UCSD-AML1 (cell line): ENCODE results near the gene KCNK7.

Experiments used
- DNase-seq: peaks from one replicate; lab custom pipeline; 2025; ENCODE audit not compliant: unreplicated experiment; lab: John Stamatoyannopoulos, UW

KCNK7 gene

DNA sequence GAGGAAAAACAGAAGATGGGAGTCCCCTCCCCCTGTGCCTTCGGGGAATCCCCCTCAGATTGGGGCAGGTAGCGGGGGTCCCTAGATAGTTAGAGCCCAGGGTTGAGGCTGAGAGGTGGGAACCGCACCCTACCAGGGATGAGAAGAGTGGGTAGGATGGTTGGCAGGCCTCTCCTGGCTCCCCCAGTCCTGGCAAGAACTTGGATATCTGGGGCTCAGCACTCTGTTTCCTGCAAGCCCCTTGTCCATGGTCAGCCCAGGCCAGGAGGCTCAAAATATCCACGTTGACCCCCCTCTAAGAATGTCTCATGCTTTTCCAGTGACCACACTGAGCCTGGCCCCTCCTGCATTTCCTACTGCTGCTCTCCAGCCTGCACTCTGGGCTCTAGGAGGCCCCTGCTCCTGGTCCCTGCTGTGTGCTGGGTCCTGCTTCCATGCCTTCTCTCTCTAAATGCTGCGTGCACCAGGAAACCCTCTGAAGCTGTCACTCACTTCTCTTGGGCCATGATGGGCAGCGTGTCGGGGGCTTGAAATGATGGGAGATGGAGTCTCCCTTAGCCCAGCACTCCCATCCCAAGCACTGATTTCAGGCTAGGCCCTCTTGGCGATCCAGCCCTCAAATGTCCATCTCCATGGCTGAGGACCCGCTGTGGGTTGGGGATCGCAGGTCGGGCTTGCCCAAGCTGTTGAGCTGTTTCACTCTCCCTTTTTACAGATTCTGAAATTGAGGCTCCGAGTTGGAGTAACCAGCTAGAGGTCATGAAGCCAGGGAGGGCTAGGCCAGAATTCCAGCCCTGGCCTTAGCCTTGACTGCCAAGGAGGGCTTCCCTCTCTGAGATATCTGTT, 16.4 kb upstream of the KCNK7 start:
- no peak for DNase-seq

DNA sequence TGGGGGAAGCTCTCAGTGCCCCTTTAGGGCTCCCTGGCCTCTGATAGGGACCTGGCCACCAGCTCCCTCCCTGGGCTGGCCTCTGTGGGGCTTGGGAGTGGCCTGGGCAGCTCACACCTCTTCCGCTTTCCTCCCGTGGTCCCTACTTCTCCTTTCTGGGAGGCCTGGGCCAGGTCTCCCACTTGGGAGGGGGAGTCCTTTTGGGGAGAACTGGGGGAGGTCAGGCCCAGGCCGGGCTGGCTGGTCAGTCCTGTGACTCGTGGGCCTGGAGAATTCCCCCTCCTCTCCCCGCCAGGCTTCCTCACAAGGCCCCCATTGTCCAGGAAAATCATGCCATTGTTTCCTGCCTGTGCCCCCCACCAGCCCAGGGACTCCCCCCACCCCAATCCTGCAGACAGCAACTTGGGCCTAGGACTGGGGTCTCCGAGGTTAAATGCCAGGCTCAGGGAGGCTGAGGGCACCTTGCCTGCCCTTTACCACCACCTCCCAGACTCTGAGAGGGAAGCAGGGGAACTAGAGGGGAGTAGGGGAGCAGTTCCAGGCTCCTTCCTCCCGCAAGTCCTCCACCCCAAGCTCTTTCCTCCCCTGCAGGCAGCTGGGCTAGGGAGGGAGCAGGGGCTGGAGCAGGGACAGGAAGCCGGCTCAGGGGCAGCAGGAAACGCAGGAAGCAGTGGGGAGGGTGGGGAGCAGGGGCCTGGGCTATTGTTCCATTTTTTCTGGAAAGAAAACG, 15.6 kb upstream of the KCNK7 start:
- peak; percentile 82 for DNase-seq

DNA sequence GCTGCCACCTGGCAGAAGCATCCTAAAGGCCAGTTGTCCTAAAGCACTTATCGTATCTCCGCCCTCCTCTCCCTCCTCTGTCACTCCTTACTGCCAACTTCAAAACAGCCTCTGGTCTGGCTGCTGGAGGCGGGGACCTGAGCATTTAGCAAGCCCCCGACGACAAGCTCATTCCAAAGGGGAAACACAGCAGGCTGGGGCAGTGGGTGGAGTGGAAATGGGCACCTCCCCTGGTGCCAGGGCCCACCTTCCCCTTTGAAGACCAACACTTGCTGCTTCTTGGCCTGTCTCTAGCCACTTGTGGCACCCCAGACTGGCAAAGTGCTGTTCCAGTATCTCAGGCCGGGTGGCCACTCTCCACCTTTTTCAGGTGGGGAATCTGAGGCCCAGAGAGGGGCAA, 14.8 kb upstream of the KCNK7 start:
- DNase-seq = no peak

DNA sequence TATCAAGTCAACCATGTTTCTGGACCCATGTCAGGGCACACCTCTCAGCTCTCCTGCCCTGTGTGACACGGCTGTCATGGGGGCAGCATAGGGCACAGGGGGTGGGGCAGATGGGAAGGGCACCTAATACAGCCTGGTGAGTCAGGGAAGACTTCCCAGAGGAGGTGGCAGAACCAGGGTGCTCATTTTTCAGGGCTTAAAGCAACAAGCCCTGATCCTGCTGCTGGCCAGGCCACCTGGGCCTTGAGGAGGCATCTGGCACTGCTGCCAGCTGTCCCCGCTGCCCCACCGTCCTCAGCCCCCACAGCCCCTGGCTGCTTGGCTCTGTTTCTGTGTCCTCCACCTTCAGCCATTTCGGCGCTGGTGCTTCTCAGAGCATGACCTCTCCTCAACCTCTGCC, 14.1 kb upstream of the KCNK7 start:
- DNase-seq = no peak

DNA sequence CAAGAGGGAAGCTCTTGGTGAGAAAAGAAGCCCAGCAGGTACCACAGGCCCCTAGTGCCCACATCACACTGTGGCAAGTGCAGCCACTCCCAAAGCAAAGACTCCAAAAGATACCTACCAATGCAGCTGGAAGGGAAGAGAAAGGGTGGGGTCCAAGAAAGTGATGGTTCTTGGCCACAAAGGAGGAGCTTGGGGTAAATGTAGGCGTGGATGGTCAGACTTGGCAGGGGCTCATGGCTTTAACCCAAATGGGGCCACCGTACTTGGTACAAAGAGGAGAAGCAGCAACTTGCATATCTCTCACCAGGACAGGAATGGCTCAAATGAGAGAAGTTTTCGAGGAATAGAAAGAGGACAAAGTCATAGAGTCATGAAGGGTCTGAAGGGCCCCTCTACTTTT, 13.6 kb upstream of the KCNK7 start:
- no peak for DNase-seq

DNA sequence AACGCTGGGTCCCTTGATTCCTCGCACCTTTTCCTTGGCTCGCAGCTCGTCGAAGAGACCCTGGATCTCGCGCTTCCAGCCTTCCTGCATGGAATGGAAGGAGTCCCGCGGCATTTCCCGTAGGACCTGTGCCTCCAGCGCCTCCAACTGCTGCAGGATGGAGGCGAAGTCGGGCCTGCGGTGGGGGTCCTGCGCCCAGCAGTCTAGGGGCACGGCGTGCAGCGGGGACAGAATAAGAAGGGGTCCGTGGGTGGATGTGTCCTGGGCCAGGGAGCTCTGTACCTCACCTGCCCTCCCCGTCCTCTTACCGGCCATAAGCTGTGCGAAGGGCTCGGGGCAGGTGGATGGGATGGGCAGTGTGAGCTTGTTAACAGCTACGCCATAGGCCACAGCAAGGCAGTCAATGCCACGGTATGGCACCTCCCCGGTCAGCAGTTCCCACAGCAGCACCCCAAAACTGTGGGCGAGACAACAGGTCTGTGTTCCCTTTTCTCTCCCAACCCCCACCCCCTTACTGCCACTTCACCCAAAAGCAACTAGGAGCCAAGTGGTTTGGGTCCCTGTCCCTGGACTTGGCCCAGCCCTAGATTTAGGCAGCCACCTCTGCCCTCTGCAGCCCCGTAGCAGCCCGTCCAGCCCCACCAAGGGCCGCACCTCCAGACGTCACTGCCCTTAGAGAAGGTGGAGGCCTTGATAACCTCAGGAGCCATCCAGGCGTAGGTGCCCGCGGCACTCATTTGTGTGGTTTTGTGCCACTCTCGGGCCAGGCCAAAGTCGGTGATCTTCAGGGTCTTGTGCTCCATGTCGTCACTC, 12.2 kb upstream of the KCNK7 start:
- no peak for DNase-seq

DNA sequence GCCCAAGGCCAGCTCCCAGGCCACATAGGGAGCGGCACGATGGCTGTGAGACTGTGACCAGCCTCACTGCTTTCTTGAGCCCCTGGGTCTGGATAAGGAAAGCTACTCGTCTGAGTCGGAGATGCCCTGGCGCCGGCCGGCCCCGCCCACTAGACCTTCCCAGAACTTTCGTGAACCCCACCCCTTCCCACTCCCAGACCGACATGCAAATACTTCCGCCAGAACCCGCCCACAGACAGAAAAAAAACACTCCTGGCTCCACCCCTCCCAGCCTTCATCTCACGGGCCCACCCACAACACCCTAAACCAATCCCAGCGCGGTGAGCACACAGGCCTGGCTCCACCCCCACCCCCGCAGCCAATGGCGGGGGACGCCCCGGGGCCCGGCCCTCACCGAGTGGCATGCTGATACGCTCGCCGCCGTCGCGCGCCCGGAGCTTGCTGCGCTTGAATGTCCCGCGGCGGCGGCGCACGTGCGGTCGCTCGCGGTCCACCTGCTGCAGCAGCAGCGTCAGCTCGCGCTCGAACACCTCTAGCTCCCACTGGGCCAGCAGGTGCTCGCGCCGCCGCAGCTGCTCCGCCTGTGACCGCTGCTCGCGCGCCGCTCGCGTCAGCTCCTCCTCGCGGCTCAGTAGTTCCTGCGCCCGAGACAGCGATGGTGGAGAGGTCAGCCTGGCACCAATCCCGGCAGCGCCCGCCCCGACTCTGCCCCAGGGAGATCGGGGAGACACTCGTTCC, 11.4 kb upstream of the KCNK7 start:
- no peak for DNase-seq

DNA sequence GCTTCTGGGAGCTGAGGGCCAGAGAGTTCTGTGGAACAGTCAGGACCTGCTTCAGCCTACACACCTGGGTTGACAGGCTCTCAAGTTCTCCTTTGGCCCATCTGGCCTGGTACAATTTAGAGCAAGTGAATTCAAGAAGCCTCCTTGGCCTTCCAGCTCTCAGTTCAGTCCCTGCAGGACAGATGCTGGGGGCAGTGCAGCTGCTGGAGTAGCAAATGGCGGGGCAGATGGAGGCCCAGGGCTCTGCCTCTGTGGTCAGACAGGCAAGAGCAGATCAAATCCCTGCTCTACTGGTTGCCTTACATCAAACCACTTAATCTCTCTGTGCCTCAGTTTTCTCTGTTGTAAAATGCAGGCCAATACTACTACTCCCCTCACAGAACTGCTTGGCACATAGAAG, 8.7 kb upstream of the KCNK7 start:
- DNase-seq = no peak

DNA sequence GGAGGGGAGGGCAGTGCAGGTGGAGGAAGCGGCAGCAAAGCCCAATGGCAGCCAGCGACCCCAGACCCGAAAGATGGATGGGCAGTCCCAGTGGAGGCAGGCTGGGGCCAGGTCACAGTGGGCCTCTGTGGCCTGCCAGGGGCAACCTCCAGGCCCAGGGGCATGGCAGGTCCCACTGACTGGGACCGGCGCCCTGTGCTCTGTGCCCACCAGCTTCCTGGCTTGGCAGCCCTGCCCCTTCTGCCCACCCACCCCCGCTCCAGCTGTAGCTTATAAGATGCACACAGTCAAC, 4.3 kb upstream of the KCNK7 start:
- DNase-seq = no peak

DNA sequence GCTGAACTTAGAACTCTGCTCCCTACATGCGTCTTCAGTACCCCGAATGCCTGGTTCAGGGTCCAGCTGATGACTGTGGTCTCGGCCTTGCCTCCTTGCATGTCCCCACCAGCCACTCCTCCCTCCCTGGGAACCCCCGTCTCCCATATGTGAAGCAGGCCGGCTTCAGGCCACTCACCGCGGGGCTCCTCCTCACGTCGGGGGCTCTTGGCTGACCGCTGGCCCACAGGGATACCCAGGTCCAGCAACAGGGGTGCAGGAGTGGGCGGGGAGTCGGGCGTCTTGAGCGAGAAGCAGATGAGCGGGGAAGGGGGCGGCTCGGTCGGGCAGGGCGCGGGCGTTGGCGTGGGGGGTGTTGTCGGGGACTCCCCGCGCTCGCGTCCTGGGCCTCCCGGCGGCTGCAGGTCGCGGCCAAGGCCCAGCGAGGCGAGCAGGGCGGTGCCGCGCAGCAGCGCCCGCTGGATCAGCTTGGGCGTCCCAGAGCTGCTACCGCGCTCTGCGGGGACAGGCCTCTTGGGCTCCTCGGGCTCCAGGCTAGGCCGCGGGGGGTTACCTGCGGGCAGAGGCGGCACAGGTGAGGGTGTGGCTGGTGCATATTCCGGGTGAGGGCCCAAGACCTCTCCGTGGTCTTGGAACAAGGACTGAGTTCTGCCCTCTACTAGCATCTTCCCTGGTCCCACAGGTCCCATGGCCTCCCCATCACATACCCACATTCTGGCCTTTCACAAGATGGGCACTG, 3.8 kb upstream of the KCNK7 start:
- DNase-seq = no peak

DNA sequence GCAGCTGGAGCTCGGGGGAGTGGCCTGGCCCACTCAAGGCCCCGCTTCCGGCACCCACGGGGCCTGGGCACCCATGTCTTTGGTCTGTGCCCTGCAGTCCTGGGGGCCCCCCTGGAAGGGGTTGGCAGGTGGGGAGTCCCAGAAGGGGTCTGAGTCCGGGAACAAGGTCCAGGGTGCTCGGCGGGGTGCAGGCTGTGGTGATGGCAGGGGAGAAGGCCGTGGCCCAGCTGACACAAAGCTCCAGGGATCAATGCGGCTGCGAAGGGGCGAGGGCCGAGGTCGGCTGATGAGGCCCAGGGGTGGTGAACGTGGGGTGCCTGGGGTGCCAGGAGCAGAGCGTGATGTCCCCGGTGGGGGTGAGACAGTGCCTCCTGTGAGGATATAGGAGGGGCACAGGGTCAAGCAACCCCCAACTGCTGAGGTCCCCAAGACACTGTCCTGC, 2.7 kb upstream of the KCNK7 start:
- DNase-seq = no peak

DNA sequence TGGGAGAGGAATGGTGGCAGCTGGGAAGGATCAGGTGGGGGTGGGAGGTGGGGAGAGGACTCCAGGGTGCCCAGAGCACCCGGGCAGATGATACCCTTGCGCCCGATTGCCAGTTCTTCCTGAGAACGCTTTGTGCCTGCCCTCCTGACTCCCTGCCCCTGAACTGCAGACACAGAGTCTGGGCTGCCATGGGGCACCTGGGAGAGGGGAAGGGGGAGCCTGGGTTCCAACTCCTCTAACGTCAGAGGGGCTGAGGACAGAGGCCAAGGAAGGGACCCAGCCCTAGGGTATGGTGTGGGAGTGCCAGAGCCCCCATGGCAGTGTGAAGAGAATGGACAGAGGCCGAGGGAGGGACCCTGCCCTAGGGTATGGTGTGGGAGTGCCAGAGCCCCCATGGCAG, 920 bp upstream of the KCNK7 start:
- no peak for DNase-seq

DNA sequence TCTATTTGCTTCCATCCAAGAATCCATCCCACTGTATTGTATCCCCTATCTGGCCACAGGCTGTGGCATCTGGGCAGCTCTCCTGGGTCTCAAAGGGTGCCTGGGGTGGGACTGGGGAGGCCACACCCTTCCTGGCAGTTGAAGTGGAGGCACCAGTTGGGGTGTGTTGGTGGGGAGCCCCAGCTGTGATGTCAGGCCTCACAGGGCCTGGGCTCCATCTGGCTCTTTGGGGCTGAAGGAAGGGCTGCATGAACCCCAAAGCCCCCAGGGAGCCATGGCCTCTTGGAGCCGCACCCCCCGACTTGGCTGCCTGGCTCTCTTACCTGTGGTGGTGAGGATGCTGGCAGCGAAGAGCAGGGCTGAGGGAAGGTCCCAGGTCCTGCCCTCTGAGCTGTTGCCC, 469 bp downstream of the KCNK7 start:
- no peak for DNase-seq

DNA sequence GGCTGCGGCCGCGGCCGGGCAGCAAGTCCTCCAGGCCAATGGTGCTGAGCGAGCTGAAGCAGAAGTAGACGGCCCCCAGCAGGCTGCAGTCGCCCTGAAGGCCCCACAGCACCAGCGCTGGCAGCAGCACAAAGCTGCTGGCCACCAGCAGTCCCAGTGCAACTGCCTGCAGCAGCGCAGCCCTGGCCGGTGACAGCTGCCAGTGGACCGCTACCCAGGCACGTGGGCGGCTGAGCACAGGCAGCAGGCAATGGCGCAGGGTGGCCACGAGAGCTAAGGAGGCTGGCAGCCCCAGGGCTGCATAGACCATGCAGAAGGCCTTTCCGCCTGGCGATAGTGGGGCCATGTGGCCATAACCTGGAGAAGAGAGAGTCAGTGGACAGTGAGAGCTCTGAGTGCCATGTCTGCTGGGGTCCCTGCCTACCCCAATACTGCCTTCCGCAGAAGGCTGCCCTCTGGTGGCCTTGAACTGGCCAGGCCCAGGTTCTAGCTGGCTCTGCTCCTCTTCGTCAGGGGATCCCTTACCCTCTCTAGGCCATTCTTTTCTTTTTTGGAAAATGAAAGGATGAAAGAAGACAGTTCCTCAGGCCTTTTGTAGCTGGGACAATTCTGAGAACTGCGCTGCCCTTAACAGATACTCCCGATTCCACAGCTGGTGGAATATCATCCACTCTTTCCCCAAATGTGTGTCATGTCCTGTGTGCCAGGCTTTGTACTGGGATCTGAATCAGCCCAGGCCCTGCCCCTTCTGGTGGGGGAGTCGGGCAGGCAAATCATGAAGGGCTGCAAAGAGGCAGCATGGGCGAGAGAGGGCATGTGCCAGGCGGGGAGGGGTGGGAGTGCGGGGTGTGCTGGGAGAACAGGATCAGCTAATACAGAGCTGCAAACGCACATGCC, 1.8 kb downstream of the KCNK7 start:
- peak; percentile 36 for DNase-seq

DNA sequence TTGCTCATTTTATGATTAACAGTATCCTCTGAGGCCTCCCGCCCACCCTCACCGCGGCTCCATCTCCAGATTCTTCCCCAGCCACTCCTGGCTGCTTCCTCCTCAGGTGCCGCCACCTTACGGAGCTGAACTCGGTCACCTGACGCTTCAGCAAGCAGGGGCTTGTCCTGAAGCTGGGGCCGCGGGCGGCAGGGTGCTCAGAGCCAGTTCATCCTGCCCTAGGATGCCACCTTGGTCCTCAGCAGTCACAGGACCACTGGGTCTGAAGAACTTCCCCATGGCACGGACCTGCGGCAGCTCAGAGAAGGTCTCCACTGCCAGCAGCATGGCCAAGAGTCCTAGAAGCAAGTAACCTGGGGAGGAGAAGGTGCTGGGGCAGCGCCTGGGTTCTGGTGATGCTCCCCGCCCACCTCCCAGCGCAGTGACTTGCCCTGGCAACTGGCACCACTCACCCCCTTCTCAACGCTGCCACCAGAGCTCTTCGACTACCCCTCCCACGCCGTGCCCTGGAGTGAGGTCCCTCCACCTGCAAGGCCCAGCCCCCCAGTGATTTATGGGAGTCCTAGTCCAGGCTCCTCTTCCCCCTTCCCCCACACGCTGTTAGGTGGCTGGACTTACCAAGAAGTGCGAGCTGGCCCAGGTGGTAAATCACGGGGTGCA, 2.6 kb downstream of the KCNK7 start:
- no peak for DNase-seq

DNA sequence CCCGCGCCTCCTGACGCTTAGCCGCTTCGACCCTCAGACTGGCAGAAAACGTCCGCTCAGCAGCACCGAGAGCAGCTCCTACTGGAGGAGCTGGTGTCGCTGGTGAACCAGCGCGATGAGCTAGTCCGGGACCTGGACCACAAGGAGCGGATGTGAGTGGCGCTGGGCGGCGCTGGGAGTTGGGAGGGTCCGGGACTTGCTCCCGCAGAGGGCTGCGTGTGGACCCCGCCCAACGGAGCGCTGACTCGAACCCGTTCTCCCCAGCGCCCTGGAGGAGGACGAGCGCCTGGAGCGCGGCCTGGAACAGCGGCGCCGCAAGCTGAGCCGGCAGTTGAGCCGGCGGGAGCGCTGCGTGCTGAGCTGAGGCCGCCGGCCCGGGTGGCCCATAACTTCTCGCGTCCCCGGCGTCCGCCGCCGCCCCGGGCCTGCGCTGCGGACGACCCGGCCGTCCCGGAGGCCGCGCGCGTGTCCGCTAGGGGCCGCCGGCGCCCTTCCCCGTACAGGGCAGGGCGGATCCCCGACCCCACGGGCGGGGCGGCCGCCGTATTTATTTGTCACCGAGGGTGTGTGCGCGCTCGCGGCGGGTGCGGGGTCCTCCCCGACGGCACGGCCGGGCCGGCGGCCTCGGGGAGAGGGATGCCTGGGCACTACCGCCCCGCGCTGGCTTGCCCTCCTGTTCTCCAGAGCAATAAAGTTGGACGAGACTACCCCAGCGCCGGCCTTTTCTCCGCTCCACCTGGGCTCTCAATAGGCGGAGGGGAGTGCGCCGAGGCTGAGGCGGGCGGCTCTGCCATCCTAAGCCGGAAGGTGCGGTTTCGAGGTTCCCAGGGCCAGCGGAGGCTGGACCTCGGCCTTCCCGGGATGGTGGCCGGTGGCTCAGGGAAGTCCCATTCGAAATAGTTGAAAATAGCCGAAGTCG, 3.4 kb downstream of the KCNK7 start:
- DNase-seq = no peak

DNA sequence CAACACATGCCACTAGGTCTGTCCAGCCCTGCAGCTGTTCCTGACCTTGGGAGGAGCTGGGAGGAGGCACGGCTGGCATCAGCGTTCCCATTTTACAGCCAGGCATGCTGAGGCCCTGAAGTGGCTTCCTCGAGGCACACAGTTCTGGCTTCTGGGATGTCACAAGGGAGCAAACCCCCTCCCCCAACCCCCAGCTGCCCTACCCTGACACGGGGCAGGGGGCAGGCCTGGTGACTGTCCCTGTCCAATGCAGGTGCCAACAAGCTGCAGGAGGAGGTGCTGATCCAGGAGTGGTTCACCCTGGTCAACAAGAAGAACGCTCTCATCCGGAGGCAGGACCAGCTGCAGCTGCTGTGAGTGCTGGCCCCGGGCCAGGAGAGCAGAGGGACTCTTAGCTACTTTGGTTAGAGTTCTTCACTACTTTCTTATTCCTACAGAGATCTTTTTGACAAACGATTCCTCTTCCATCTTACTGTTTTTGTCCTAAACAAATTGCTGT, 5.3 kb downstream of the KCNK7 start:
- DNase-seq = no peak
